Measurements from ENCODE around the gene TTBK2.

- TF ChIP-seq FOXM1 (IDR thresholded peaks at IDR 0.05; ENCODE audit: borderline replicate concordance, low read depth) = no peak
- no peak for TF ChIP-seq MAX (IDR thresholded peaks at IDR 0.05)
- no peak for TF ChIP-seq YY1 (IDR thresholded peaks at IDR 0.05; ENCODE audit: low read depth)
- no peak for TF ChIP-seq EP300 (IDR thresholded peaks at IDR 0.05; ENCODE audit: borderline replicate concordance)
- no peak for TF ChIP-seq TAF1 (IDR thresholded peaks at IDR 0.05; ENCODE audit: low read depth)
- no peak for TF ChIP-seq CREB1 (IDR thresholded peaks at IDR 0.05; ENCODE audit: low read depth)
- TF ChIP-seq CEBPB (IDR thresholded peaks at IDR 0.05) = no peak
- no peak for TF ChIP-seq ZBTB7A (IDR thresholded peaks at IDR 0.05; ENCODE audit: low read depth)
- TF ChIP-seq EGR1 (IDR thresholded peaks at IDR 0.05) = no peak
Measured at GRCh38 chr15:42693496-42693895, 227.1 kb downstream of the TTBK2 start.

Data from Ishikawa (cell line).